Ectodermal cell (in vitro differentiated cells): Measurements from ENCODE around the gene L1CAM.

ENCODE experiments used
- H3K27ac ChIP-seq: 2 replicates; pipeline ENCODE4 v1.7.0; 2013; ENCODE audit warnings: mild to moderate bottlenecking, low read depth, low read length; ENCODE audit not compliant: insufficient read depth, poor library complexity, severe bottlenecking
- H3K27me3 ChIP-seq: 2 replicates; pipeline ENCODE4 v1.7.0; 2013; ENCODE audit warnings: mild to moderate bottlenecking, low read length; ENCODE audit not compliant: insufficient read depth, control insufficient read depth, poor library complexity, severe bottlenecking
- H3K36me3 ChIP-seq: one replicate; pipeline ENCODE4 v1.7.0; 2013; ENCODE audit warnings: low read length; ENCODE audit not compliant: control insufficient read depth, insufficient read depth
- H3K4me1 ChIP-seq: one replicate; pipeline ENCODE4 v1.7.0; 2013; ENCODE audit warnings: low read length; ENCODE audit not compliant: control insufficient read depth, insufficient read depth
- H3K4me3 ChIP-seq: 2 replicates; pipeline ENCODE4 v1.7.0; 2013; ENCODE audit warnings: low read depth, low read length, control low read depth; ENCODE audit not compliant: insufficient read depth
- H3K9me3 ChIP-seq: 2 replicates; pipeline ENCODE4 v1.7.0; 2013; ENCODE audit warnings: mild to moderate bottlenecking, low read length, moderate library complexity; ENCODE audit not compliant: control insufficient read depth
- WGBS, 2 experiments: methylation state at CpG; one replicate each; pipeline ENCODE4 v1.1.7; 2013; ENCODE audit warnings: missing lambda C conversion rate in 2 of 2; 5-methylcytosine and 5-hydroxymethylcytosine counted together

Gene L1CAM

GRCh38 chrX:153870288-153870690 is 15.7 kb downstream of the L1CAM start:
- WGBS, 2 experiments, result 91 to 92% methylated on average over 11 of the region's 11 CpGs
- Histone ChIP-seq H3K27me3 (no peaks in the 10 kb centered on the region), H3K4me3 (no peak overlapping the region)

GRCh38 chrX:153869473-153870287 is 16.3 kb downstream of the L1CAM start:
- Histone ChIP-seq H3K36me3 (no peaks in the 10 kb centered on the region), H3K4me3 (no peak overlapping the region), H3K4me1 (peaks cover 28% of the 10 kb centered on the region), H3K9me3 (no peaks in the 10 kb centered on the region), H3K27me3 (no peaks in the 10 kb centered on the region), H3K27ac (no peak overlapping the region)
- 94 to 95% methylated on average over 31 of the region's 31 CpGs for WGBS, 2 experiments

More at GRCh38 chrX:153870288-153870690, 15.7 kb downstream of the L1CAM start:
- Histone ChIP-seq H3K4me1 (peaks cover 28% of the 10 kb centered on the region), H3K36me3 (no peaks in the 10 kb centered on the region), H3K27ac (no peak overlapping the region), H3K9me3 (no peaks in the 10 kb centered on the region)

- H3K36me3 ChIP-seq, result no peaks in the 10 kb centered on the region
- no peak overlapping the region for H3K4me3 ChIP-seq
- no peaks in the 10 kb centered on the region for H3K9me3 ChIP-seq
- no peaks in the 10 kb centered on the region for H3K27me3 ChIP-seq
- WGBS, 2 experiments, result 95 to 96% methylated on average over 26 of the region's 26 CpGs
- H3K27ac ChIP-seq, result no peak overlapping the region
- peaks cover 19% of the 10 kb centered on the region for H3K4me1 ChIP-seq
Observed at GRCh38 chrX:153868576-153869472, 17.1 kb downstream of the L1CAM start.

- Histone ChIP-seq H3K27me3 (no peaks in the 10 kb centered on the region), H3K4me3 (no peak overlapping the region), H3K4me1 (peaks cover 17% of the 10 kb centered on the region), H3K36me3 (no peaks in the 10 kb centered on the region), H3K27ac (no peak overlapping the region), H3K9me3 (no peaks in the 10 kb centered on the region)
- WGBS, 2 experiments, result 96 to 97% methylated on average over 13 of the region's 13 CpGs
Observed at GRCh38 chrX:153867671-153868070, 18.3 kb downstream of the L1CAM start.

GRCh38 chrX:153867139-153867538 is 18.8 kb downstream of the L1CAM start:
- Histone ChIP-seq H3K4me3 (no peak overlapping the region), H3K9me3 (no peaks in the 10 kb centered on the region), H3K27me3 (no peaks in the 10 kb centered on the region), H3K27ac (no peak overlapping the region), H3K36me3 (no peaks in the 10 kb centered on the region), H3K4me1 (peaks cover 17% of the 10 kb centered on the region)
- whole genome bisulfite sequencing, 2 experiments, result 94 to 95% methylated on average over 9 of the region's 9 CpGs

GRCh38 chrX:153866302-153867019 is 19.5 kb downstream of the L1CAM start:
- WGBS, 2 experiments, result 94% methylated on average over 22 of the region's 22 CpGs
- H3K4me3 ChIP-seq, result no peak overlapping the region
- no peaks in the 10 kb centered on the region for H3K27me3 ChIP-seq
- peaks cover 19% of the 10 kb centered on the region for H3K4me1 ChIP-seq
- H3K9me3 ChIP-seq, result no peaks in the 10 kb centered on the region
- H3K27ac ChIP-seq, result no peak overlapping the region
- no peaks in the 10 kb centered on the region for H3K36me3 ChIP-seq

GRCh38 chrX:153865685-153866084 is 20.3 kb downstream of the L1CAM start:
- Histone ChIP-seq H3K36me3 (no peaks in the 10 kb centered on the region), H3K4me1 (peaks cover 22% of the 10 kb centered on the region), H3K27me3 (no peaks in the 10 kb centered on the region), H3K9me3 (no peaks in the 10 kb centered on the region), H3K4me3 (no peak overlapping the region), H3K27ac (no peak overlapping the region)
- WGBS, 2 experiments, result 94 to 96% methylated on average over 9 of the region's 9 CpGs

GRCh38 chrX:153865321-153865580 is 20.7 kb downstream of the L1CAM start:
- H3K4me3 ChIP-seq, result no peak overlapping the region
- 96% methylated on average over 11 of the region's 11 CpGs for WGBS, 2 experiments
- H3K36me3 ChIP-seq, result no peaks in the 10 kb centered on the region
- H3K27ac ChIP-seq, result no peak overlapping the region
- H3K27me3 ChIP-seq, result no peaks in the 10 kb centered on the region
- peaks cover 22% of the 10 kb centered on the region for H3K4me1 ChIP-seq
- no peaks in the 10 kb centered on the region for H3K9me3 ChIP-seq

- 94% methylated on average over 30 of the region's 30 CpGs for WGBS, 2 experiments
- H3K27ac ChIP-seq, result no peak overlapping the region
- no peaks in the 10 kb centered on the region for H3K9me3 ChIP-seq
- no peak overlapping the region for H3K4me3 ChIP-seq
- H3K4me1 ChIP-seq, result peaks cover 22% of the 10 kb centered on the region
- H3K36me3 ChIP-seq, result no peaks in the 10 kb centered on the region
- no peaks in the 10 kb centered on the region for H3K27me3 ChIP-seq
Observed at GRCh38 chrX:153864561-153865320, 21.2 kb downstream of the L1CAM start.
